ENCODE results near the gene ITIH3.
A peak's percentile ranks its signal among the peaks of the same experiment; 100 is the strongest.
"Not testable (repeated sequence)": the region's sequence is repeated elsewhere in the genome, so short reads cannot be mapped to it uniquely, and the experiment has no call there.

ITIH3 gene

DNA sequence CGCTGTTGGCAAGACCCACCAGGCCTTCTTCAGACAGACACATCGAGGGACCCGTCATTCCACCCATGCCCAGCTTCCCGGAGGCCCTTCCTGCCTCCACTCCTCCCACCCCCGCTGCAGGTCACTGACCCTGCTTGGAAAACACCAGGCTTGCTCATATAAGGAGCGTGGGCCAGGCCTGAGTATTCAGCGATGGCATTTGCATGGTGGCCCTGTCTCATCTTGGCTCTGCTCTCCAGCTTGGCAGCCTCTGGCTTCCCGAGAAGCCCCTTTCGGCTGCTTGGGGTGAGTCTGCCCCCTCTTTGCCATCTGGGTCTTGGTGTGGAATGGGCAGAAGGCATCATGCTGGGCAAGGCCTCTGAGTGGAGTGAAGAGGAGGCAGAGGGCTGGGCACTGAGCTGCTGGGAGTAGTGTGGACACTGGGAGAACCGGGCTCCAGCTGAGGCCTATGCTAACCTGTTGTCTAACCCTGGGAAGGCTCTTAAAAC lies at the start of gene ITIH3:
Gene ITIH3, plus strand, starts transcription at position 185 of the 488 bp plus-strand sequence. Its CDS starts 8 bp downstream, at position 193.
- DNase-seq, result no peak

GRCh38 chr3:52752045-52752660 lies 42.4 kb upstream of the ITIH3 start:
- DNase-seq, result no peak

GRCh38 chr3:52754373-52754772 lies 40.2 kb upstream of the ITIH3 start:
- no peak for DNase-seq

- DNase-seq, result no peak
Observed at GRCh38 chr3:52756141-52756540, 38.5 kb upstream of the ITIH3 start.

DNA sequence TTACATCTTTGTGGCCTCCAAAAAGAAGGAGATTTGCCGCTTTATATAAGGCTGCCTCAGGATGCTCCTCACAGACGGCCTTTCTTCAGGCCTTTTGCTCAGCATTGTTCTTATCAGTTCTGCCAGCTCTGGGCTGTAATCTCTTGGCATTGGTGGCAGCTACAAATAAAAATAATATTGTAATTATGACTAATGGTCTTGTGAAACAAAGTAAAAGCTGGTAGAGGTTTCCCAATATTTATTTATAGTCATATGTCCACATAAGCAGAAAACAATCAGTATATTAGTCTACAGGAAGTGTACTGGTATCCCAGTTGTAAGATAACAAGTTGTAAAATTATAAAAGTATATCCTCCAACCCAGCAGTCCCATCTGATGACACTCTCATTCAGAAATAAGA lies 31.1 kb upstream of the ITIH3 start:
- no peak for DNase-seq

GRCh38 chr3:52769786-52770455 lies 24.7 kb upstream of the ITIH3 start:
- DNase-seq, result no peak

- peak; percentile 64 for DNase-seq
Observed at GRCh38 chr3:52770496-52771333, 23.9 kb upstream of the ITIH3 start, which contains the start of gene NEK4. NEK4 (minus strand) TSS chr3:52770940; CDS start chr3:52770746, 194 bp downstream.

- DNase-seq, result no peak
Observed at GRCh38 chr3:52771334-52771681, 23.3 kb upstream of the ITIH3 start.

DNA sequence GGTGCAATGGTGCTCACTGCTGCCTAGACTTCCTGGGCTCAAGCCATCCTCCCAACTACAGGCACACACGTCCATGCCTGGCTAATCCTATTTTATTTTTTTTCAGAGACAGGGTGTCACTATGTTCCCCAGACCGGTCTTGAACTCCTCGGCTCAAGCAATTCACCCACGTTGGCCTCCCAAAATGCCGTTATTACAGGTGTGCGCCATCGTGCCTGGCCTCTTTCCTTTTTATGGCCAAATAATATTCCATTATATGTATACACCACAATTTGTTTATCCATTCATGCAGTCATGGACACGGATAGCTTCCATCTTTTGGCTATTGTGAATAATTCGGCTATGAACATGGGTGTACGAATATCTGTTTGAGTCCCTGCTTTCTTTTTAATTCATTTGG lies 22.9 kb upstream of the ITIH3 start:
- no peak for DNase-seq

GRCh38 chr3:52773361-52774065 lies 21.1 kb upstream of the ITIH3 start:
- no peak for DNase-seq

DNA sequence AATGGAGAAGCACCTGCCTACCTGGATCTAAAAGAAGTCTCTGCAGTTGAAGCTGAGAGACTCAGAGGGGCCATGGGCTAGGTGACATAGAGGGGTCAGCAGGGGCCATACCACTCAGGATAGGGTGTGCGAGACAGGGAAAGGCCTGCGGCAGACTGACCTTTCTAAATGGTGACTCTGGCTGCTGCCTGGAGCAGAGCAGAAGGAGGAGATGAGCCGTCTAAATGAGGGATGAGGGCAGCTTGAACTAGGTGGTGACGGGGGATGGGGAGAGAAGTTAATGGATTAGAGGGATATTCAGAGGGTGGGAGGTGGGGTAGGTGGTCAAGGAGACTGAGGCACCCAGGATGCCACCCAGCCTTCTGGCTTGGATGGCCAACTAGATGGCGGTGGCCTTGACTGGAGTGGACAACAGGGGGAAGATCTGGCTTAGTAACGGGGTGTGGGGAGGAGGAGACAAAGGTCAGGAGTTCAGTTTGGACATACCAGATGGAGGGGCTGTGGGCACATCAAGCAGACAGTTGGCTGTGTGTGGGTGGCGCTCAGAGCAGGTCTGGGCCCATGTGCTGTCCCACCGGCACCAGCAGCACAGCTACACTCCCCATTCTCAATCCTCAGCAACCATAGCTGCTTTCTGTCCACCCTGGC lies 20.4 kb upstream of the ITIH3 start:
- no peak for DNase-seq

GRCh38 chr3:52774901-52775864 lies 19.4 kb upstream of the ITIH3 start:
- DNase-seq, result no peak

GRCh38 chr3:52775877-52776276 lies 18.7 kb upstream of the ITIH3 start:
- no peak for DNase-seq

DNA sequence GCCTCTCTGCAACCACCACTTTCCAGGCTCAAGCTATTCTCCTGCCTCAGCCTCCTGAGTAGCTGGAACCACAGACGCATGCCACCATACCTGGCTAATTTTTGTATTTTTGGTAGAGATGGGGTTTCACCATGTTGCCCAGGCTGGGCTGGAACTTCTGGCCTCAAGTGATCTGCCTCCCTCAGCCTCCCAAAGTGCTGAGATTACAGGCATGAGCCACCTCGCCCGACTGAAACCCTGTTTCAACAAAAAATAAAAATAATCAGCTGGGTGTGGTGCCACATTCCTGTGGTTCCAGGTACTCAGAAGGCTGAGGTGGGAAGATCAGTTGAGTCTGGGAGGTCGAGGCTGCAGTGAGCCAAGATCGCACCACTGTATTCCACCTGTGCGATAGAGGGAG lies 18.1 kb upstream of the ITIH3 start:
- DNase-seq, result not testable (repeated sequence)

- DNase-seq, result no peak
Observed at GRCh38 chr3:52777127-52777958, 17.3 kb upstream of the ITIH3 start, which contains the start of gene ITIH1. ITIH1 (plus strand) TSS chr3:52777599; CDS start chr3:52777616, 17 bp downstream.

DNA sequence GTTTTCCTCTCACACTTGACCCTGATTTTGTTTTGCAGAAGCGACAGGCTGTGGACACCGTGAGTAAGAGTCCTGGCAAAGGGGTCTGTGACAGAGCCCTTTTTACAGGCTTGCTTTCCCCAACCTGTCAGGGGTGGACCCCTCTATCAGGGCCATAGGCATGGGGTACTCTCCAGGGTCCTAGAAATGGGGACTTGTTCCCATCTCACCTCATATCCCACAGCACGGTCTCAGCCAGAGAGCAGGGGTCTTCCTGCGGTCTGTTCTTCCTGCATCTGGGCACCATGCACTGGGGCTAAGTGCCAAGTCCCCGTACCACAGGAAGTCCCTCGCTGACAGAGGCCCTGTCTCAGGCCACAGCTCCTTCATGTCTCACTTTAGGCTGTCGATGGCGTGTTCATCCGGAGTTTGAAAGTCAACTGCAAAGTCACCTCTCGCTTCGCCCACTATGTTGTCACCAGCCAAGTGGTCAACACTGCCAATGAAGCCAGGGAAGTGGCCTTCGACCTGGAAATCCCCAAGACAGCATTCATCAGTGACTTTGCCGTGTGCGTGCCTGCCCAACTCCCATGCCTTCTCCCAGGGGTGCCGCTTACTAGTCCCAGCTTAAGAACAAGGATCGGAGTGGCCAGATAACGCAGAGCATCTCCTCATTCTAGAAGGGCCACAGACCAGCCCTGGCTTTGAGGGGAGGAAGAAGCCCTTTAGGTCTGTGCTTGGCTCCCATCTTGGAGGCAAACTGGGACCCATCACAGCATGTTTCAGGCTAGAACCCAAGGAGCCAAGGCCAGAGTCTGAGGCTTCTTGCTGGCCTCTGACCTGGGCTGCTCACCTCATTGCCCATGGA lies 16.4 kb upstream of the ITIH3 start:
- no peak for DNase-seq

DNA sequence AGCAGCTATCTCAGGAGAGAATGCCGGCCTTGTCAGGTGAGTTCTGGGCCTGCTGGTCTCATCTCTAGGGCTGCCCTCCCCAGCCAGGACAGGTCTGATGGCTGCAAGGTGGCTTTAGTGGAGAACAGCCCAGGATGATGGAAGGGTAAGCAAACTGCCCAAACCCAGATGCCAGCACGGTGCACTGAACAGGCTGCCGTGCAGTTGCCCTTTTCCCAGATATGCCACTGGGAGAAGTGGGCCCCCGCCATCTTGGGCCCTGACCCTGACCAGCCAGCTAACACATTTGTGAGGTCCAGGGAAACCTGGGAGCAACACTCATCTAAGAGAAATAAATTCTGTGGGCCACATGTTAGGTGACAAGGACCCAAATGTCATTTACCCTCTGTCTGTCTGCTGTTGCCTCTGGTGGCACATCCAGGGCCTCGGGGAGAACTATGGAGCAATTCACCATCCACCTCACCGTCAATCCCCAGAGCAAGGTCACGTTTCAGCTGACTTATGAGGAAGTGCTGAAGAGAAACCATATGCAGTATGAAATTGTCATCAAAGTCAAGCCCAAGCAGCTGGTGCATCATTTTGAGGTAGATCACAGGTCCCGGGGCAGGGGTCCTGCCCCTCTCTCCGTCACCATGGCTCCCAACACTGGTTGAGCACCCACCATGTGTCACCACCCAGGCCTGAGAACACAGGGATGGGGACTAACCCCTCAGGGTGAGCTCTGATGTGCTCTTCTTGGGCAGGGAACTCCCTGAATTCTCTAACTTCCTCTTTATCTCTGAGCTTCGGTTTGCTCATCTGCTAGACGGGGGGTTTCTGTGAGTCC lies 15.4 kb upstream of the ITIH3 start:
- DNase-seq, result no peak

All from NCI-H748 treated with DMSO at 0.1 percent for 48 hours (cell line).